ENCODE measurements around the gene ZNF787.

GRCh38 chr19:56152644-56153043, 31.5 kb upstream of the ZNF787 start:
- TF ChIP-seq CTCF (conservative IDR thresholded peaks at IDR 0.05; ENCODE audit: low read depth, low read length): no peak
- TF ChIP-seq POLR2A (IDR thresholded peaks at IDR 0.05; ENCODE audit: low read depth, low read length): no peak
- no peak for TF ChIP-seq MAFK (IDR thresholded peaks at IDR 0.05; ENCODE audit: low read depth, low read length)
- no peak for TF ChIP-seq MAZ (IDR thresholded peaks at IDR 0.05; ENCODE audit: borderline replicate concordance, low read depth, low read length)
- no peak for TF ChIP-seq CEBPB (IDR thresholded peaks at IDR 0.05; ENCODE audit: low read depth, low read length)
- TF ChIP-seq RCOR1 (IDR thresholded peaks at IDR 0.05; ENCODE audit: insufficient replicate concordance, low read length): no peak
- no peak for TF ChIP-seq NFE2L2 (IDR thresholded peaks at IDR 0.05; ENCODE audit: low read depth, low read length)
- TF ChIP-seq BHLHE40 (IDR thresholded peaks at IDR 0.05; ENCODE audit: low read depth, low read length): no peak
- TF ChIP-seq RAD21 (IDR thresholded peaks at IDR 0.05; ENCODE audit: low read length): no peak

Data from IMR-90 (cell line).